ENCODE data around the gene S100A14. TPM values are rescaled to one million over a fixed set of nuclear protein-coding genes. Genes with fewer than 3 reads are reported as not detected.

S100A14 gene
- total RNA-seq, 1 donor from 2014 or later: 323 TPM

DNA sequence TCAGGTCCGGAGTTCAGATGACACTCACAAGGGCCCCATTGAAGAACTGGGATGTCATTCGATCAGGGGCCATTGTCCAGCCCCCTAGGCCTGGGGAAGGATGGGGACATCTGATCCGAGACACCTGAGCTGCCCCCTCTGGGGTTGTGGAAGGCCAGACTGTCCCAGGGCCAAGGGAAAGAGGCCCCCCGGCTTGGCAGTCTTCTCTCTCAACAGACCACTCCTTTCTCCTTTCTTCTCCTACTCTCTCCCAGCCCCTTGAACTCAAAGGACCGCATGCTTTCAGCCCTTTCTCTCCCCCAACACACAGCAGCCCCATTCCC lies 13.2 kb upstream of the S100A14 start:
- Histone ChIP-seq H3K36me3 (no peaks in the 10 kb centered on the region), H3K27ac (peak overlapping the region; percentile 48), H3K4me1 (peaks cover 48% of the 10 kb centered on the region), H3K4me3 (no peak overlapping the region), H3K27me3 (no peaks in the 10 kb centered on the region), H3K9me3 (no peaks in the 10 kb centered on the region)
- DNase-seq (ENCODE audit: extremely low spot score in 2 of 2): no peak
- intact Hi-C loops (cut with DNase I): loop anchor here (5.0 kb wide), 1 partner anchor 97 kb away; no protein-coding TSS in a partner anchor
- TF ChIP-seq POLR2A (IDR thresholded peaks at IDR 0.05) (no peak), POLR2AphosphoS5 (IDR thresholded peaks at IDR 0.05; ENCODE audit: insufficient read depth in 1 of 2, low read depth in 1 of 2) (no peak)
- TF ChIP-seq, protein P1, sequence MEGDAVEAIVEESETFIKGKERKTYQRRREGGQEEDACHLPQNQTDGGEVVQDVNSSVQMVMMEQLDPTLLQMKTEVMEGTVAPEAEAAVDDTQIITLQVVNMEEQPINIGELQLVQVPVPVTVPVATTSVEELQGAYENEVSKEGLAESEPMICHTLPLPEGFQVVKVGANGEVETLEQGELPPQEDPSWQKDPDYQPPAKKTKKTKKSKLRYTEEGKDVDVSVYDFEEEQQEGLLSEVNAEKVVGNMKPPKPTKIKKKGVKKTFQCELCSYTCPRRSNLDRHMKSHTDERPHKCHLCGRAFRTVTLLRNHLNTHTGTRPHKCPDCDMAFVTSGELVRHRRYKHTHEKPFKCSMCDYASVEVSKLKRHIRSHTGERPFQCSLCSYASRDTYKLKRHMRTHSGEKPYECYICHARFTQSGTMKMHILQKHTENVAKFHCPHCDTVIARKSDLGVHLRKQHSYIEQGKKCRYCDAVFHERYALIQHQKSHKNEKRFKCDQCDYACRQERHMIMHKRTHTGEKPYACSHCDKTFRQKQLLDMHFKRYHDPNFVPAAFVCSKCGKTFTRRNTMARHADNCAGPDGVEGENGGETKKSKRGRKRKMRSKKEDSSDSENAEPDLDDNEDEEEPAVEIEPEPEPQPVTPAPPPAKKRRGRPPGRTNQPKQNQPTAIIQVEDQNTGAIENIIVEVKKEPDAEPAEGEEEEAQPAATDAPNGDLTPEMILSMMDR (IDR thresholded peaks at IDR 0.05): no peak

DNA sequence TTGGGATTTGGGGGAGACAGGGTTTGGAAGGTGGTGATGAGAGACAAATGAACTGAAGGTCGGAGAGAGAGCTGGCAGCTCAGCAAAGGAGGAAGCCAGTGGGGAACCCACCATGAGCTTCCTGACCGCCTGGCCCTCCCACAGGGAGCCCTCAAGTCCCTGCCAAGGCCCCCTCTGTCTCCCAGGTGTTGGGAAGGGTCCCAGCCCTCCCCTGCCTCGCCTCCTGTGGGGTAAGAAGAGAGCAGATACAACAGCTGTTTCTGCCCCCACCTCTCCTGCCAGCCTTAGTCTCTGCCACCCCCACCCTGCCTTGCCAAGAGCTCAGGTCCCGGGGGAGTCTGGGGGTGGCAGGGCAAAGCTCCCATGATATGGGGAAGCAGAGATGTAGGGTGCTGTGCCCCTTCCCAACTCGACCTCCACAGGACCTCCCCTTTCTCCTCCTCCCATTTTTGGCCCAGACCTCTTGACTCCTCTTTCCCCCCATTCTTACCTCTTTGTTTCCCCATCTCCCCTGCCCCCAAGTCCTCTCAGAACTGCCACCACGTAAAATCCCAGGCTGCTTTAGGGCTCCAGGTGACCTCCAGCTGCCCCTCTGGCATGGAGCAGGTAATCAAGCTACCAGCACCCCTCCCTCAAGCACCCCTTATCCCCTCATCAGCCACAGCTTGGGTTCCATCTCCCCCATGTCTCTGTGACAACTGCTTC lies 12.7 kb upstream of the S100A14 start:
- no peaks in the 10 kb centered on the region for H3K36me3 ChIP-seq
- TF ChIP-seq, protein P1 (IDR thresholded peaks at IDR 0.05): no peak
- TF ChIP-seq POLR2A (IDR thresholded peaks at IDR 0.05): no peak
- no peak for DNase-seq (ENCODE audit: extremely low spot score in 2 of 2)
- intact Hi-C loops (cut with DNase I): loop anchor here (5.0 kb wide), 1 partner anchor 96 kb away; no protein-coding TSS in a partner anchor
- H3K27me3 ChIP-seq: no peaks in the 10 kb centered on the region
- no peaks in the 10 kb centered on the region for H3K9me3 ChIP-seq
- peak overlapping the region; percentile 95 for H3K27ac ChIP-seq
- peaks cover 48% of the 10 kb centered on the region for H3K4me1 ChIP-seq
- no peak overlapping the region for H3K4me3 ChIP-seq

DNA sequence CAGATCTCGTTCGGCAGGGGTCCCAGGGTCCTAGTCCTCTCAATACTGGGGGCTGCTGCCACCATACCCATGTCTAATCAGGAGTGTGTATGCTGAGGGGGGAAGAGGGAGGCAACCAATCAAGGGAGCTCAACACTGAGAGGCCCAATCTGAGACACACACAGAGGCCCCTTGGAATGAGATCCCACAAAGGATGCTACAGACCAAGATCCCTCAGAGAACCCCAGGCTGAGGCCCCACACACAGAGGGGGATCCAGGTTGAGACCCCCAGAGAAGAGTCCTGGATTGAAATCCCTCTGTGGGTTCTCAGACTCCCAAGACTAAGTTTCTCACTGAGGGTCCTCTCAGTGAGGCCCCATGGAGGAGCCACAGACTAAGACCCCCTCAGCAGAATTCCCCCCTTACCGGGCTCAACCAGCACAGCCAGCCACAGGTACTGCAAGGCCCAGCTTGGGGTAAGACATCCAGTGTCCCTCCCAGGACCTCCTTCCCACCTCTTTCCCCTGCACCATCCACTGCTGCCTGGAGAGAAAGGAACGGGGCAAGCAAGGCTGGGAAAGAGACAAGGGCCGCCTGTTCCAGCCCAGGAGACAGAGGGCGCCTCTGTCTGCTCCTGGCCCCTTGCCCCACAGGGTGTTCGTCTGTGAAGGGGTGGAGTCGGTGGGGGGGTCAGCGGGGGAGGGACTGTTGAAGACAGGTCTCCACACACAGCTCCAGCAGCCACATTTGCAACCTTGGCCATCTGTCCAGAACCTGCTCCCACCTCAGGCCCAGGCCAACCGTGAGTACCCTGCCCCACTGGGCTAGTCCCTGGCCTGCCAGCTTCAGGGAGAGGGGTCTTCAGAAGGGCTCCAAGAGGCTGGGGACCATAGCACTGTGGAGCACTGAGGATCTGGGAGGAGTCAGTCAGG lies 11.8 kb upstream of the S100A14 start, which contains the start of gene S100A1:
TSS of gene S100A1 (plus strand) at position 720 of the 912 bp plus-strand sequence. CDS start 2,088 bp downstream, outside the sequence.
- TF ChIP-seq POLR2AphosphoS5 (IDR thresholded peaks at IDR 0.05; ENCODE audit: insufficient read depth in 1 of 2, low read depth in 1 of 2): no peak
- TF ChIP-seq, protein P1 (IDR thresholded peaks at IDR 0.05): no peak
- TF ChIP-seq POLR2A (IDR thresholded peaks at IDR 0.05): no peak
- H3K4me1 ChIP-seq: peaks cover 41% of the 10 kb centered on the region
- no peak for DNase-seq (ENCODE audit: extremely low spot score in 2 of 2)
- intact Hi-C loops (cut with DNase I): loop anchor here (5.0 kb wide), 1 partner anchor 96 kb away; no protein-coding TSS in a partner anchor
- peak within 1 kb of the TSS; percentile 48 to 68 for H3K4me3 ChIP-seq
- H3K36me3 ChIP-seq: no peaks in the 10 kb centered on the region
- no peaks in the 10 kb centered on the region for H3K27me3 ChIP-seq
- H3K27ac ChIP-seq: peak within 1 kb of the TSS; percentile 95
- no peaks in the 10 kb centered on the region for H3K9me3 ChIP-seq

DNA sequence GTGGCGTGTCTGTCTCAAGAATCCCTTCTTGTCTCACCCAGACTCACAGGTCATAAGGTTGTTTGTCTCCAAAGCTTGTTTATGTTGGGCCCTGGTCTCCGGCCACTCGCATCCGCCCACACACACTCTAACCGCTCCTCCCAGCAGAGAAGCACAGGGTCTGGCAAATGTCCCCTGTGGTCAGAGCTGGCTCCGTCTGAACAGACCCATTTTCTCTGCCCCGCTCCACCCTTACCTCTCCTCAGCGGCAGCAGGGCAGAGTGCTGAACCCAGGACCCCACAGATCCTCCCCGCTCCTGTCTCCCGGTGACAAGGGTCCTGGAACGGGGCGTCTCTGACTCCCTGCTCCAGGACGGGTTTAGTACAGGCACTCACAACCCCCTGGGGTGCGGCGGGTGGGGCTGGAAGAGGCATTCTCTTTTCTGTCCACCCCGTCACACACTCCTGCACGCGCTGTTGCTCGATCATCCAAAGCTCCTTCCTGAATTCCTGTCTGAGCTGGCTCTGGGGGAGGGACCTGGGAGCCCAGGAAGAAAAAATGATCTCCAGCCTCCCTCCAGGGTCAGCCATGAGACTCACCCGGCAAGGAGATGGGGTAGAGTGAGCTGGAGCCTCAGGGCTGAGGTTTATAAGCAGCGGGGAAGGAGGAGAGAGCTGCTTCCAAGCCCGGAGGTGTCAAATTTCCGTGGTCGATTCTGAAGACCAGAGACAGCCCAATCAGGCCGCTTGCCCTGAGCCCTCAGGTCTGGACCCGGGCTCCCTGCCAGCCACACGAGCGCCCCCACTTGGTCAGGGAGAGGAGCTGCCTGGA lies 11.0 kb upstream of the S100A14 start, which contains the start of gene S100A13:
TSS of gene S100A13 (minus strand) at position 602 of the 811 bp plus-strand sequence. CDS start 1,033 bp downstream, outside the sequence.
- DNase-seq (ENCODE audit: extremely low spot score in 2 of 2): no peak
- intact Hi-C loops (cut with DNase I): loop anchor here (5.0 kb wide), 1 partner anchor 95 kb away; no protein-coding TSS in a partner anchor
- peak within 1 kb of the TSS; percentile 95 for H3K27ac ChIP-seq
- peak within 1 kb of the TSS; percentile 48 to 68 for H3K4me3 ChIP-seq
- H3K27me3 ChIP-seq: no peaks in the 10 kb centered on the region
- H3K9me3 ChIP-seq: no peaks in the 10 kb centered on the region
- H3K36me3 ChIP-seq: no peaks in the 10 kb centered on the region
- H3K4me1 ChIP-seq: peaks cover 38% of the 10 kb centered on the region
- peak; percentile 6 to 84 for TF ChIP-seq POLR2AphosphoS5 (IDR thresholded peaks at IDR 0.05; ENCODE audit: insufficient read depth in 1 of 2, low read depth in 1 of 2)
- peak in 1 of 2 donors; percentile 30 for TF ChIP-seq POLR2A (IDR thresholded peaks at IDR 0.05)
- TF ChIP-seq, protein P1 (IDR thresholded peaks at IDR 0.05): peak in 1 of 3 experiments; percentile 13

Data from vagina (tissue), 2 donors.